MM.1S (cell line): ENCODE results near the gene PTPRG.

Experiments used
- CTCF ChIP-seq: fragments of 300-600 bp; sonication (generic); IDR thresholded peaks from 2 replicates; pipeline ENCODE4 v1.5.1; 2016; ENCODE audit warnings: antibody characterized with exemption, low read length, mixed read lengths
- EZH2phosphoT487 ChIP-seq: fragments of 300-600 bp; sonication (generic); IDR thresholded peaks from 2 replicates; pipeline ENCODE4 v1.6.1; 2018; ENCODE audit warnings: antibody characterized with exemption, low read length

- TF ChIP-seq CTCF (no peak), EZH2phosphoT487 (no peak)
These were observed 323.4 kb downstream of the PTPRG start for GRCh38 chr3:61884794-61885193.
